Measurements from ENCODE around the gene NDUFS5.

DNA sequence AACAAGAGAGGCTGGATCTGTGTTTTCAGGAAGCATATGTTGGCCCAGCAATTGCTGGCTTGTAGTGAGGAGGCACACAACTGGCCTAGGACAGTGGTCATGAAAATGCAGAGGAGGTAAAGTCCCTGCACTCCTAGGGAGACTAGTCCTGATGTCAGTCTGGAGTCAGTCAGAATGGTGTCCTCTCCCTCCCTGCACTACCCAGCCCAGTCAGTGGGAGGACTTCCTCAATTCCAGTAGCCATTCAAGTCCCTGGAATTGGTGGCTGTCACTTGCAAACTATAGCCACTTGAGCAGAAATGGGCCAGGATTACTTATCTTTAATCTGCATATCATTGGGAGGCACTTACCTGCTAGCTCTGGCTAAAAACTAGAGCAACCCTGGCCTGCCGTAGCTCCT is 18.6 kb downstream of the NDUFS5 start:
- TF ChIP-seq CTCF (IDR thresholded peaks at IDR 0.05), result no peak
- no peak for TF ChIP-seq POLR2A (IDR thresholded peaks at IDR 0.05)
